Esophagus muscularis mucosa (tissue), 4 donors: Measurements from ENCODE around the gene CHD3. TPM values are rescaled to one million over a fixed set of nuclear protein-coding genes. Genes with fewer than 3 reads are reported as not detected.
A peak's percentile ranks its signal among the peaks of the same experiment; 100 is the strongest.

Source experiments
- DNase-seq: peaks from one replicate; pipeline ENCODE4 v3.0.0-alpha.2; 2017; ENCODE audit errors: extremely low spot score
- H3K27ac ChIP-seq, 4 donors: fragments of 200-600 bp; sonication (generic); replicated peaks in 1 of 4; 1 replicate in 3 of 4; 2 replicates in 1 of 4; pipeline ENCODE4 v1.5.1; 2016 to 2019; ENCODE audit warnings: mild to moderate bottlenecking in 1 of 4
- H3K27me3 ChIP-seq, 4 donors: fragments of 200-600 bp; sonication (generic); one replicate each; pipeline versions ENCODE4 v1.5.1 to v1.6.0; 2016 to 2019
- H3K36me3 ChIP-seq, 4 donors: fragments of 200-600 bp; sonication (generic); one replicate each; pipeline ENCODE4 v1.5.1; 2016 to 2019
- H3K4me1 ChIP-seq, 4 donors: fragments of 200-600 bp; sonication (generic); one replicate each; pipeline ENCODE4 v1.5.1; 2016 to 2019
- H3K4me3 ChIP-seq, 4 donors: fragments of 200-600 bp; sonication (generic); 1 replicate in 2 of 4; 2 replicates in 2 of 4; pipeline ENCODE4 v1.5.1; 2016 to 2019; ENCODE audit warnings: mild to moderate bottlenecking in 4 of 4, moderate library complexity in 1 of 4
- H3K9me3 ChIP-seq, 4 donors: fragments of 200-600 bp; sonication (generic); 1 replicate in 3 of 4; 2 replicates in 1 of 4; pipeline ENCODE4 v1.5.1; 2016 to 2019
- EP300 ChIP-seq: sonication (generic); formaldehyde crosslinking; IDR thresholded peaks from one replicate; pipeline ENCODE4 v1.6.1; 2017; ENCODE audit warnings: antibody characterized with exemption
- POLR2A ChIP-seq: fragments of 450-650 bp; IDR thresholded peaks from one replicate; pipeline ENCODE4 v1.6.1; 2017; ENCODE audit warnings: antibody characterized with exemption, moderate library complexity, mild to moderate bottlenecking, low read depth
- POLR2AphosphoS5 ChIP-seq, 2 donors: sonication (generic); formaldehyde crosslinking; IDR thresholded peaks; one replicate each; pipeline ENCODE4 v1.6.1; 2017; ENCODE audit warnings: antibody characterized with exemption in 2 of 2
- WGBS: methylation state at CpG from one replicate; pipeline ENCODE4 v1.1.5; 2018; 5-methylcytosine and 5-hydroxymethylcytosine counted together
- intact Hi-C: fragments of 100-400 bp; cut with DNase I; formaldehyde crosslinking; loops from one replicate; pipeline ENCODE4 v1.15.1; 2023
- total RNA-seq, 4 donors: library from RNA; depleted of rRNA; stranded (reverse); fragments of >200 nt; gene quantifications; one replicate each; pipeline versions ENCODE4 v1.1.0 to v1.2.1, GENCODE V29; 2016
- TF ChIP-seq, protein P1 (sequence below), 3 experiments: fragments of 200-600 bp in 2 of 3; fragments of 450-650 bp in 1 of 3; sonication (generic) in 2 of 3; IDR thresholded peaks; one replicate each; pipeline ENCODE4 v1.5.1; 2017 to 2019; ENCODE audit warnings: antibody characterized with exemption in 3 of 3, mild to moderate bottlenecking in 2 of 3, moderate library complexity in 1 of 3

CHD3 gene
- total RNA-seq, 4 donors from 2014 or later: 82.7 to 139 (median 111) TPM

DNA sequence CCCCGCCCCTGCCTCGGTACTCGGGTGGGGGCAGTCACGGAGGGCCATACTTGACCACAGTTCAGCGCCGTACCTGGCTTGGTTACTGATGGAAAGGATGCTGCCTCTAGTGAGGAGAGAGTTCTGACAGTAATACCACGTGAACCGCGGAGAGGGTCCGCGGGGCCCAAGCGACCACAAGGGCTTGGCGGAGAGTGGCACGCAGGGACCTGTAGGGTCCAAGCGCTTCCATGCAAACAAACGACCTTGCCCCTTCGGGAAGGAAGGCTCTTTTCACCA, 45.4 kb upstream of the CHD3 start:
- H3K27ac ChIP-seq: peak overlapping the region; percentile 97 to 98 (median 98)
- WGBS: 0% methylated on average over 14 of the region's 17 CpGs
- H3K36me3 ChIP-seq: peaks cover 26 to 40% (median 34%) of the 10 kb centered on the region in 4 donors
- peak overlapping the region; percentile 64 to 86 (median 73) for H3K4me3 ChIP-seq
- peaks cover 38 to 83% (median 72%) of the 10 kb centered on the region in 4 donors for H3K4me1 ChIP-seq
- TF ChIP-seq EP300: no peak
- TF ChIP-seq, protein P1, sequence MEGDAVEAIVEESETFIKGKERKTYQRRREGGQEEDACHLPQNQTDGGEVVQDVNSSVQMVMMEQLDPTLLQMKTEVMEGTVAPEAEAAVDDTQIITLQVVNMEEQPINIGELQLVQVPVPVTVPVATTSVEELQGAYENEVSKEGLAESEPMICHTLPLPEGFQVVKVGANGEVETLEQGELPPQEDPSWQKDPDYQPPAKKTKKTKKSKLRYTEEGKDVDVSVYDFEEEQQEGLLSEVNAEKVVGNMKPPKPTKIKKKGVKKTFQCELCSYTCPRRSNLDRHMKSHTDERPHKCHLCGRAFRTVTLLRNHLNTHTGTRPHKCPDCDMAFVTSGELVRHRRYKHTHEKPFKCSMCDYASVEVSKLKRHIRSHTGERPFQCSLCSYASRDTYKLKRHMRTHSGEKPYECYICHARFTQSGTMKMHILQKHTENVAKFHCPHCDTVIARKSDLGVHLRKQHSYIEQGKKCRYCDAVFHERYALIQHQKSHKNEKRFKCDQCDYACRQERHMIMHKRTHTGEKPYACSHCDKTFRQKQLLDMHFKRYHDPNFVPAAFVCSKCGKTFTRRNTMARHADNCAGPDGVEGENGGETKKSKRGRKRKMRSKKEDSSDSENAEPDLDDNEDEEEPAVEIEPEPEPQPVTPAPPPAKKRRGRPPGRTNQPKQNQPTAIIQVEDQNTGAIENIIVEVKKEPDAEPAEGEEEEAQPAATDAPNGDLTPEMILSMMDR (IDR thresholded peaks at IDR 0.05): no peak
- no peak for TF ChIP-seq POLR2AphosphoS5 (IDR thresholded peaks at IDR 0.05)
- no peak for TF ChIP-seq POLR2A
- intact Hi-C loops: loop anchor here (5.0 kb wide), 1 partner anchor 309 kb away; the partner anchor contains the start of gene PER1
- no peak for DNase-seq
- no peaks in the 10 kb centered on the region for H3K27me3 ChIP-seq
- no peaks in the 10 kb centered on the region for H3K9me3 ChIP-seq

DNA sequence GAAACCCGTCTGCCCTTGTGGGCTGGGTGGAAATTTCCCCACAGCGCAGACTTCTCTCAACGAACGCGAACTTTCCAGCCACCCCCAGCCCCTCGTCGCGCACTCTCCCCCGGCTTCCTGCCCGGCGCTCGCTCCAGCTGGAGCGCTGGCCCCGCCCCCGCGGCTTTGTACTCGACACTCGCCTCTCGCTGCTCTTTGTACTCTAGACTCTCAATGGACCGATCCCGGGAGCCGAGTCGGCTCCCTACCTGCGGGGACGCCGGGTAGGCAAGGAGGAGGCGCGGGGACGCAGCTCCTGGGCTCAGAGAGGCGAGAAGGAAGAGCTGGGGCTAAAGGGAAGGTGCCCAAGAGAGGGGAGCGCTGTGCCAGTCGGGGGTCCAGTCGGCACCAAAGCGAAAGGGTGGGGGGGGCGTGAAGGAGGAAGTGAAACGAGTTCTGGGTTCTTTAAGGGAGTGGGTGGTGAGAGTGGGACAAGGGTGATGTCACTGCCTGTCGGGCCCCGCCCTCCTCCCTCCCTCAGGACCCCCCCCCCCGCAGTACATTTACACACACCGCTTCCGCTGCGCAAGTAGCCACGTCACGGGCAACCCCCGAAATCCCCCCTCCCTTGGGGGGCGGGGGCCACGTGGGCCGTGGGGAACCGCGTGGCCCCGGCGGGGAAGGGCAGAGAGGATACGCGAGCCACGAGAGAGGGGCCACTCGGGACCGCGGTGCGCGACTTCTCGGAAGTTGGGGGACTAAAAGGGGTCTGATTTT, 44.9 kb upstream of the CHD3 start:
- peaks cover 32 to 45% (median 40%) of the 10 kb centered on the region in 4 donors for H3K36me3 ChIP-seq
- H3K4me1 ChIP-seq: peaks cover 33 to 78% (median 66%) of the 10 kb centered on the region in 4 donors
- no peaks in the 10 kb centered on the region for H3K9me3 ChIP-seq
- H3K4me3 ChIP-seq: peak overlapping the region; percentile 64 to 86 (median 73)
- intact Hi-C loops: loop anchor here (5.0 kb wide), 1 partner anchor 309 kb away; the partner anchor contains the start of gene PER1
- WGBS: under 1% methylated on average over 35 of the region's 61 CpGs
- TF ChIP-seq EP300 (no peak), POLR2A (peak; percentile 15), POLR2AphosphoS5 (IDR thresholded peaks at IDR 0.05) (peak; percentile 42 to 43)
- peak; percentile 97 for DNase-seq
- no peaks in the 10 kb centered on the region for H3K27me3 ChIP-seq
- peak overlapping the region; percentile 97 to 98 (median 98) for H3K27ac ChIP-seq

GRCh38 chr17:7844292-7845154, 44.1 kb upstream of the CHD3 start:
- intact Hi-C loops: loop anchor here (5.0 kb wide), 1 partner anchor 308 kb away; the partner anchor contains the start of gene PER1
- WGBS: under 1% methylated on average over 40 of the region's 71 CpGs
- DNase-seq: peak; percentile 98
- H3K4me1 ChIP-seq: peaks cover 25 to 70% (median 58%) of the 10 kb centered on the region in 4 donors
- H3K27me3 ChIP-seq: no peaks in the 10 kb centered on the region
- peaks cover 40 to 53% (median 48%) of the 10 kb centered on the region in 4 donors for H3K36me3 ChIP-seq
- TF ChIP-seq POLR2AphosphoS5 (IDR thresholded peaks at IDR 0.05) (peak; percentile 92 to 97), EP300 (no peak), POLR2A (peak; percentile 78)
- TF ChIP-seq, protein P1 (IDR thresholded peaks at IDR 0.05): peak in 1 of 3 experiments; percentile 7
- peak overlapping the region; percentile 64 to 86 (median 73) for H3K4me3 ChIP-seq
- peak overlapping the region; percentile 97 to 98 (median 98) for H3K27ac ChIP-seq
- H3K9me3 ChIP-seq: no peaks in the 10 kb centered on the region

DNA sequence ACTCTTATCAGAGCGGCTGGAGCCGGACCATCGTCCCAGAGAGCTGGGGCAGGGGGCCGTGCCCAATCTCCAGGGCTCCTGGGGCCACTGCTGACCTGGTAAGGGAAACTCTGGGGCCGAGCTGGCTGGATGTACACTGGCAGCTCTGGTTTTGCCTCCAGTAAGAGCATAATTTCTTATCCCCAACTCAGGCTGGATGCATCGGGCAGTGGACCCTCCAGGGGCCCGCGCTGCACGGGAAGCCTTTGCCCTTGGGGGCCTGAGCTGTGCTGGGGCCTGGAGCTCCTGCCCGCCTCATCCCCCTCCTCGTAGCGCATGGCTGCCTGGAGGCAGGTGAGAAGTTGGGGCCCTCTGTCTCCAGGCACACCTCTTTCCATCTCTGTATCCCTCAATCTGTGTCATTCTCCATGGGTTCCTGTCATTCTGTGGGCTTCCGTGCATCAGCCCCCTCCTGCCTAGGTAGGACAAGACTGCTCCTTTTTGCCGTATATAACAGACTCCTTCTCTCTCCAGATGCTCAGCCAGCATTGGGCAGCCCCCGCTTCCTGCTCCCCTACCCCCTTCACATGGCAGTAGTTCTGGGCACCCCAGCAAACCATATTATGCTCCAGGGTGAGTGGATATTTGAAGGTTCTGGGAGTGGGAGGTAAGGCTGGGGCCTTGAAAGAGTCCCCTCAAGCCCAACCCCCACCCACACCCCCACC, 43.1 kb upstream of the CHD3 start:
- Histone ChIP-seq H3K36me3 (peaks cover 50 to 55% (median 53%) of the 10 kb centered on the region in 4 donors), H3K4me1 (peaks cover 18 to 60% (median 48%) of the 10 kb centered on the region in 4 donors), H3K4me3 (peak overlapping the region; percentile 64 to 86 (median 73)), H3K27me3 (no peaks in the 10 kb centered on the region), H3K27ac (peak overlapping the region; percentile 97 to 98 (median 98)), H3K9me3 (no peaks in the 10 kb centered on the region)
- TF ChIP-seq POLR2AphosphoS5 (IDR thresholded peaks at IDR 0.05) (no peak), POLR2A (no peak)
- TF ChIP-seq, protein P1 (IDR thresholded peaks at IDR 0.05): no peak
- WGBS: 83% methylated on average over 8 of the region's 15 CpGs
- no peak for DNase-seq
- intact Hi-C loops: no loop called here
